IMR-90 (cell line): ENCODE data around the gene RPL10.

ENCODE experiments used
- BHLHE40 ChIP-seq: fragments of 150-350 bp; IDR thresholded peaks from 2 replicates; pipeline ENCODE4 v1.6.1; 2016; ENCODE audit warnings: mild to moderate bottlenecking, low read depth, low read length
- CTCF ChIP-seq: conservative IDR thresholded peaks from 2 replicates; pipeline ENCODE4 v1.5.1; 2012; ENCODE audit warnings: mild to moderate bottlenecking, low read depth, low read length, improper control_type of control experiment
- MAZ ChIP-seq: IDR thresholded peaks from 2 replicates; pipeline ENCODE4 v1.6.1; 2012; ENCODE audit warnings: low read depth, mild to moderate bottlenecking, low read length, improper control_type of control experiment, moderate library complexity, borderline replicate concordance
- MXI1 ChIP-seq: IDR thresholded peaks from 2 replicates; pipeline ENCODE4 v1.6.1; 2012; ENCODE audit warnings: low read depth, mild to moderate bottlenecking, low read length, moderate library complexity, borderline replicate concordance
- NFE2L2 ChIP-seq: fragments of 150-350 bp; IDR thresholded peaks from 2 replicates; pipeline ENCODE4 v1.6.1; 2016; ENCODE audit warnings: low read depth, mild to moderate bottlenecking, low read length
- POLR2A ChIP-seq: IDR thresholded peaks from 2 replicates; pipeline ENCODE4 v1.6.1; 2012; ENCODE audit warnings: mild to moderate bottlenecking, low read depth, low read length
- RAD21 ChIP-seq: IDR thresholded peaks from 2 replicates; pipeline ENCODE4 v1.6.1; 2012; ENCODE audit warnings: low read length, improper control_type of control experiment
- RFX5 ChIP-seq: IDR thresholded peaks from 2 replicates; pipeline ENCODE4 v1.8.0; 2012; ENCODE audit warnings: low read depth, mild to moderate bottlenecking, low read length, moderate library complexity
- SMC3 ChIP-seq: fragments of 150-350 bp; IDR thresholded peaks from 2 replicates; pipeline ENCODE4 v1.6.1; 2016; ENCODE audit warnings: low read depth, mild to moderate bottlenecking, antibody characterized with exemption, low read length, moderate library complexity
- TF ChIP-seq, protein P1 (sequence below): fragments of 150-350 bp; IDR thresholded peaks from 2 replicates; pipeline ENCODE4 v1.6.1; 2016; ENCODE audit warnings: low read depth, mild to moderate bottlenecking, low read length, moderate library complexity, borderline replicate concordance
- TF ChIP-seq, protein P2 (sequence below): fragments of 150-350 bp; IDR thresholded peaks from 2 replicates; pipeline ENCODE4 v1.6.1; 2017; ENCODE audit warnings: mild to moderate bottlenecking, antibody characterized with exemption, low read length, low read depth

GRCh38 chrX:154358829-154359228 lies 39.3 kb upstream of the RPL10 start:
- TF ChIP-seq NFE2L2 (no peak), MXI1 (no peak), CTCF (no peak), POLR2A (no peak), MAZ (no peak), RFX5 (no peak), BHLHE40 (no peak), SMC3 (no peak), RAD21 (no peak)
- TF ChIP-seq, protein P1, sequence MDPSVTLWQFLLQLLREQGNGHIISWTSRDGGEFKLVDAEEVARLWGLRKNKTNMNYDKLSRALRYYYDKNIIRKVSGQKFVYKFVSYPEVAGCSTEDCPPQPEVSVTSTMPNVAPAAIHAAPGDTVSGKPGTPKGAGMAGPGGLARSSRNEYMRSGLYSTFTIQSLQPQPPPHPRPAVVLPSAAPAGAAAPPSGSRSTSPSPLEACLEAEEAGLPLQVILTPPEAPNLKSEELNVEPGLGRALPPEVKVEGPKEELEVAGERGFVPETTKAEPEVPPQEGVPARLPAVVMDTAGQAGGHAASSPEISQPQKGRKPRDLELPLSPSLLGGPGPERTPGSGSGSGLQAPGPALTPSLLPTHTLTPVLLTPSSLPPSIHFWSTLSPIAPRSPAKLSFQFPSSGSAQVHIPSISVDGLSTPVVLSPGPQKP = no peak
- TF ChIP-seq, protein P2, sequence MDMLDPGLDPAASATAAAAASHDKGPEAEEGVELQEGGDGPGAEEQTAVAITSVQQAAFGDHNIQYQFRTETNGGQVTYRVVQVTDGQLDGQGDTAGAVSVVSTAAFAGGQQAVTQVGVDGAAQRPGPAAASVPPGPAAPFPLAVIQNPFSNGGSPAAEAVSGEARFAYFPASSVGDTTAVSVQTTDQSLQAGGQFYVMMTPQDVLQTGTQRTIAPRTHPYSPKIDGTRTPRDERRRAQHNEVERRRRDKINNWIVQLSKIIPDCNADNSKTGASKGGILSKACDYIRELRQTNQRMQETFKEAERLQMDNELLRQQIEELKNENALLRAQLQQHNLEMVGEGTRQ = no peak
